Measurements from ENCODE around the gene BTRC.

The BTRC gene

DNA sequence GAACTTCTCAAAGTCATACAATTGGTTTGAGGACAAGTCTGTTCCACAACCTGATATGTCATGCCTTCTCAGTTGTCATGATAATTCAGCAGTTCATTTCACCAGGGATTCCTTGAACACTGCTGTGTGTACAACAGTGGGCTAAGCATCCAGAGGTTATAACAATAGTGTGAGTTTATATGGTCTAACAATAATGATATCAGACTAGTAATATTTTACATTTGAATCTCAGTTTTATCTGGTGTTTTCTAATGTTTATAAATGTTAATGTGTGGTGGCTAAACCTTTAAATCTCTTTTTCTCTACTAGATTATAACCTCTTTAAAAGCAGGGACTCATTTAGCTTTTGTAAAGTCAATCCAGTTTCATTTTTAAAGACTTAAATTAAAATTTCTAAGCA is 48.7 kb downstream of the BTRC start:
- Histone ChIP-seq H3K4me1 (ENCODE audit: insufficient read depth, poor library complexity, severe bottlenecking) (no peaks in the 10 kb centered on the region), H3K9me3 (ENCODE audit: severe bottlenecking) (no peaks in the 10 kb centered on the region), H3K27me3 (ENCODE audit: insufficient read depth, poor library complexity, severe bottlenecking) (no peaks in the 10 kb centered on the region), H3K36me3 (ENCODE audit: low read depth) (no peaks in the 10 kb centered on the region), H3K4me3 (ENCODE audit: severe bottlenecking) (no peak overlapping the region), H3K27ac (ENCODE audit: poor library complexity, severe bottlenecking) (no peak overlapping the region)
- DNase-seq (ENCODE audit: low spot score): no peak
- TF ChIP-seq CTCF (IDR thresholded peaks at IDR 0.05; ENCODE audit: poor library complexity, severe bottlenecking): no peak
- no peak for ATAC-seq (ENCODE audit: low read depth)

- H3K27ac ChIP-seq (ENCODE audit: poor library complexity, severe bottlenecking): no peak overlapping the region
- no peak for ATAC-seq (ENCODE audit: low read depth)
- H3K36me3 ChIP-seq (ENCODE audit: low read depth): no peaks in the 10 kb centered on the region
- no peaks in the 10 kb centered on the region for H3K27me3 ChIP-seq (ENCODE audit: insufficient read depth, poor library complexity, severe bottlenecking)
- H3K9me3 ChIP-seq (ENCODE audit: severe bottlenecking): no peaks in the 10 kb centered on the region
- no peak for TF ChIP-seq CTCF (IDR thresholded peaks at IDR 0.05; ENCODE audit: poor library complexity, severe bottlenecking)
- H3K4me3 ChIP-seq (ENCODE audit: severe bottlenecking): no peak overlapping the region
- H3K4me1 ChIP-seq (ENCODE audit: insufficient read depth, poor library complexity, severe bottlenecking): no peaks in the 10 kb centered on the region
- no peak for DNase-seq (ENCODE audit: low spot score)
These were observed 49.2 kb downstream of the BTRC start for GRCh38 chr10:101403161-101403560.

DNA sequence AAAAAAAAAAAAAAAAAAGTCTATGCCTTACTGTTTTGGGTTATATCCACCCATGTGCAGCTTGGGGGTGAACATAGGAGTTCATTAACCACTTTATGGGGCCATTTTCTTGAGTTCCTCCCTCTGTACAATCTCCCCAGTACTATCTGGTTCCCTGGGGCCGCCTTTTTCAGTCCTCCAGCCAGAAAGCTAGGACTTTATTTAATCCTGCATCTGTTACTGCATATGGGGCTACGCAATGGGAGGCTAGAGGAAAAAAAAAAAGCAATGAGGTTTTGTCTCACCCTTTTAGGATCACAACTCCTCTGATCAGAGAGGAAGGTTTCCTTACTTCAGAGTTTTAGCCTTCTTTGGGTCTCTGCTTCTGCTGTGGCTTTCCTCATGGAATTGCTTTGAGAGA is 51.0 kb downstream of the BTRC start:
- no peak for ATAC-seq (ENCODE audit: low read depth)
- no peaks in the 10 kb centered on the region for H3K36me3 ChIP-seq (ENCODE audit: low read depth)
- H3K27ac ChIP-seq (ENCODE audit: poor library complexity, severe bottlenecking): no peak overlapping the region
- H3K4me3 ChIP-seq (ENCODE audit: severe bottlenecking): no peak overlapping the region
- TF ChIP-seq CTCF (IDR thresholded peaks at IDR 0.05; ENCODE audit: poor library complexity, severe bottlenecking): no peak
- DNase-seq (ENCODE audit: low spot score): no peak
- no peaks in the 10 kb centered on the region for H3K27me3 ChIP-seq (ENCODE audit: insufficient read depth, poor library complexity, severe bottlenecking)
- H3K9me3 ChIP-seq (ENCODE audit: severe bottlenecking): no peaks in the 10 kb centered on the region
- no peaks in the 10 kb centered on the region for H3K4me1 ChIP-seq (ENCODE audit: insufficient read depth, poor library complexity, severe bottlenecking)

DNA sequence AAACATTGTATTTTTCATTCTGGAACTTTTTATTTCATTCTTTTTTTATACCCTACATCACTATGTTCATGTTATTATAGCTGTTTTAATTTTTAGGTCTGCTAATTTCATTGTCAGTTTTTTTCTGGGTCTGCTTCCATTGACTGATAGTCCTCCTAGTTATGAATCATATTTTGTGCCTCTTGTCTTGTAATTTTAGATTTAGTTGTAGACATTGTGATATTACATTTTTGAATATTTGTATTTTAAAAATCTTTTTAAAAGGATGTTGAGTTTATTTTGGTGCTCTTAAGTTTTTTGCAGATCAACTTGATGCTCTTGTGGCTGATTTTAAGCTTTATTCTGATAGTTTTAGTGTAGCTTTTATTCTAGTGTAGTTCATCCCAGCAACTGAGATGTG is 57.6 kb downstream of the BTRC start:
- ATAC-seq (ENCODE audit: low read depth): no peak
- TF ChIP-seq CTCF (IDR thresholded peaks at IDR 0.05; ENCODE audit: poor library complexity, severe bottlenecking): no peak

GRCh38 chr10:101414034-101414433 is 60.1 kb downstream of the BTRC start:
- DNase-seq (ENCODE audit: low spot score): no peak
- no peaks in the 10 kb centered on the region for H3K4me1 ChIP-seq (ENCODE audit: insufficient read depth, poor library complexity, severe bottlenecking)
- no peaks in the 10 kb centered on the region for H3K27me3 ChIP-seq (ENCODE audit: insufficient read depth, poor library complexity, severe bottlenecking)
- no peaks in the 10 kb centered on the region for H3K36me3 ChIP-seq (ENCODE audit: low read depth)
- no peak for TF ChIP-seq CTCF (IDR thresholded peaks at IDR 0.05; ENCODE audit: poor library complexity, severe bottlenecking)
- H3K4me3 ChIP-seq (ENCODE audit: severe bottlenecking): no peak overlapping the region
- no peak overlapping the region for H3K27ac ChIP-seq (ENCODE audit: poor library complexity, severe bottlenecking)
- no peaks in the 10 kb centered on the region for H3K9me3 ChIP-seq (ENCODE audit: severe bottlenecking)
- ATAC-seq (ENCODE audit: low read depth): no peak

More for the DNA sequence above, 57.6 kb downstream of the BTRC start:
- Histone ChIP-seq H3K4me1 (ENCODE audit: insufficient read depth, poor library complexity, severe bottlenecking) (no peaks in the 10 kb centered on the region), H3K9me3 (ENCODE audit: severe bottlenecking) (no peaks in the 10 kb centered on the region), H3K27ac (ENCODE audit: poor library complexity, severe bottlenecking) (no peak overlapping the region), H3K27me3 (ENCODE audit: insufficient read depth, poor library complexity, severe bottlenecking) (no peaks in the 10 kb centered on the region), H3K36me3 (ENCODE audit: low read depth) (no peaks in the 10 kb centered on the region), H3K4me3 (ENCODE audit: severe bottlenecking) (no peak overlapping the region)
- DNase-seq (ENCODE audit: low spot score): no peak

Measured in RWPE2 (cell line).